ENCODE data around the gene CCDC121. TPM values are rescaled to one million over a fixed set of nuclear protein-coding genes. Genes with fewer than 3 reads are reported as not detected.
A peak's percentile ranks its signal among the peaks of the same experiment; 100 is the strongest.

The CCDC121 gene
- polyA plus RNA-seq, 4 donors = 0.54 to 4.8 (median 1.6) TPM

- peaks cover 2 to 12% (median 10%) of the 10 kb centered on the region in 3 donors for H3K36me3 ChIP-seq (ENCODE audit: control insufficient read depth in 3 of 3, insufficient read depth in 2 of 3, low read depth in 1 of 3, low read length in 3 of 3)
- H3K27me3 ChIP-seq (ENCODE audit: control insufficient read depth in 3 of 3, insufficient read depth in 3 of 3, low read length in 3 of 3) = no peaks in the 10 kb centered on the region
- FAIRE-seq (no peak), DNase-seq (peak; percentile 74 to 93)
- WGBS, 3 donors = 0% methylated on average over 56 of the region's 56 CpGs
- H3K27ac ChIP-seq (ENCODE audit: low read depth in 1 of 3, low read length in 2 of 3) = peak within 1 kb of the TSS; percentile 74 to 91 (median 83)
- peaks cover 10 to 12% (median 12%) of the 10 kb centered on the region in 3 donors for H3K4me1 ChIP-seq (ENCODE audit: control insufficient read depth in 3 of 3, insufficient read depth in 2 of 3, low read depth in 1 of 3, low read length in 2 of 3)
- H3K4me3 ChIP-seq (ENCODE audit: low read depth in 1 of 3, low read length in 3 of 3) = peak within 1 kb of the TSS; percentile 73 to 95 (median 91)
- H3K9me3 ChIP-seq (ENCODE audit: control insufficient read depth in 2 of 2, insufficient read depth in 1 of 2, low read depth in 1 of 2, low read length in 1 of 2) = no peaks in the 10 kb centered on the region
These were observed 34.7 kb upstream of the CCDC121 start, which contains the start of the genes SLC4A1AP and SUPT7L for GRCh38 chr2:27663285-27664153. TSS of gene SLC4A1AP (plus strand) at chr2:27663889. CDS start at chr2:27663915, 26 bp downstream. TSS of gene SUPT7L (minus strand) at chr2:27663614. CDS start at chr2:27662192, 1,422 bp downstream.

- Histone ChIP-seq H3K27ac (ENCODE audit: low read depth in 1 of 3, low read length in 2 of 3) (no peak overlapping the region), H3K4me1 (ENCODE audit: control insufficient read depth in 3 of 3, insufficient read depth in 2 of 3, low read depth in 1 of 3, low read length in 2 of 3) (peaks cover 10 to 12% (median 12%) of the 10 kb centered on the region in 3 donors), H3K27me3 (ENCODE audit: control insufficient read depth in 3 of 3, insufficient read depth in 3 of 3, low read length in 3 of 3) (no peaks in the 10 kb centered on the region), H3K36me3 (ENCODE audit: control insufficient read depth in 3 of 3, insufficient read depth in 2 of 3, low read depth in 1 of 3, low read length in 3 of 3) (peaks cover 6 to 19% (median 15%) of the 10 kb centered on the region in 3 donors), H3K4me3 (ENCODE audit: low read depth in 1 of 3, low read length in 3 of 3) (no peak overlapping the region), H3K9me3 (ENCODE audit: control insufficient read depth in 2 of 2, insufficient read depth in 1 of 2, low read depth in 1 of 2, low read length in 1 of 2) (no peaks in the 10 kb centered on the region)
- WGBS, 3 donors = 85 to 91% (median 88%) methylated on average over 1 of the region's 1 CpG
- FAIRE-seq = no peak
- no peak for DNase-seq
These were observed 32.6 kb upstream of the CCDC121 start for GRCh38 chr2:27661371-27661770.

- H3K4me1 ChIP-seq (ENCODE audit: control insufficient read depth in 3 of 3, insufficient read depth in 2 of 3, low read depth in 1 of 3, low read length in 2 of 3) = no peaks in the 10 kb centered on the region
- no peaks in the 10 kb centered on the region for H3K27me3 ChIP-seq (ENCODE audit: control insufficient read depth in 3 of 3, insufficient read depth in 3 of 3, low read length in 3 of 3)
- WGBS, 3 donors = 92 to 93% (median 93%) methylated on average over 7 of the region's 7 CpGs
- no peak for DNase-seq
- peaks cover 26 to 27% (median 26%) of the 10 kb centered on the region in 3 donors for H3K36me3 ChIP-seq (ENCODE audit: control insufficient read depth in 3 of 3, insufficient read depth in 2 of 3, low read depth in 1 of 3, low read length in 3 of 3)
- H3K9me3 ChIP-seq (ENCODE audit: control insufficient read depth in 2 of 2, insufficient read depth in 1 of 2, low read depth in 1 of 2, low read length in 1 of 2) = no peaks in the 10 kb centered on the region
- no peak for FAIRE-seq
- H3K4me3 ChIP-seq (ENCODE audit: low read depth in 1 of 3, low read length in 3 of 3) = no peak overlapping the region
- no peak overlapping the region for H3K27ac ChIP-seq (ENCODE audit: low read depth in 1 of 3, low read length in 2 of 3)
These were observed 26.5 kb upstream of the CCDC121 start for GRCh38 chr2:27655155-27655951.

GRCh38 chr2:27653397-27653796, 24.6 kb upstream of the CCDC121 start:
- Histone ChIP-seq H3K4me1 (ENCODE audit: control insufficient read depth in 3 of 3, insufficient read depth in 2 of 3, low read depth in 1 of 3, low read length in 2 of 3) (no peaks in the 10 kb centered on the region), H3K36me3 (ENCODE audit: control insufficient read depth in 3 of 3, insufficient read depth in 2 of 3, low read depth in 1 of 3, low read length in 3 of 3) (peaks cover 27 to 31% (median 29%) of the 10 kb centered on the region in 3 donors), H3K27ac (ENCODE audit: low read depth in 1 of 3, low read length in 2 of 3) (no peak overlapping the region), H3K4me3 (ENCODE audit: low read depth in 1 of 3, low read length in 3 of 3) (no peak overlapping the region), H3K27me3 (ENCODE audit: control insufficient read depth in 3 of 3, insufficient read depth in 3 of 3, low read length in 3 of 3) (no peaks in the 10 kb centered on the region), H3K9me3 (ENCODE audit: control insufficient read depth in 2 of 2, insufficient read depth in 1 of 2, low read depth in 1 of 2, low read length in 1 of 2) (no peaks in the 10 kb centered on the region)
- DNase-seq = no peak
- 92 to 97% (median 93%) methylated on average over 2 of the region's 2 CpGs for WGBS, 3 donors
- FAIRE-seq = no peak

- no peak for FAIRE-seq
- WGBS, 3 donors = 86 to 93% (median 90%) methylated on average over 1 of the region's 1 CpG
- DNase-seq = no peak
- Histone ChIP-seq H3K9me3 (ENCODE audit: control insufficient read depth in 2 of 2, insufficient read depth in 1 of 2, low read depth in 1 of 2, low read length in 1 of 2) (no peaks in the 10 kb centered on the region), H3K36me3 (ENCODE audit: control insufficient read depth in 3 of 3, insufficient read depth in 2 of 3, low read depth in 1 of 3, low read length in 3 of 3) (peaks cover 27 to 34% (median 33%) of the 10 kb centered on the region in 3 donors), H3K4me1 (ENCODE audit: control insufficient read depth in 3 of 3, insufficient read depth in 2 of 3, low read depth in 1 of 3, low read length in 2 of 3) (no peaks in the 10 kb centered on the region), H3K4me3 (ENCODE audit: low read depth in 1 of 3, low read length in 3 of 3) (no peak overlapping the region), H3K27ac (ENCODE audit: low read depth in 1 of 3, low read length in 2 of 3) (no peak overlapping the region), H3K27me3 (ENCODE audit: control insufficient read depth in 3 of 3, insufficient read depth in 3 of 3, low read length in 3 of 3) (no peaks in the 10 kb centered on the region)
These were observed 24.0 kb upstream of the CCDC121 start for GRCh38 chr2:27652790-27653189.

GRCh38 chr2:27652341-27652740, 23.5 kb upstream of the CCDC121 start:
- Histone ChIP-seq H3K4me3 (ENCODE audit: low read depth in 1 of 3, low read length in 3 of 3) (no peak overlapping the region), H3K27me3 (ENCODE audit: control insufficient read depth in 3 of 3, insufficient read depth in 3 of 3, low read length in 3 of 3) (no peaks in the 10 kb centered on the region), H3K36me3 (ENCODE audit: control insufficient read depth in 3 of 3, insufficient read depth in 2 of 3, low read depth in 1 of 3, low read length in 3 of 3) (peaks cover 24 to 33% (median 32%) of the 10 kb centered on the region in 3 donors), H3K4me1 (ENCODE audit: control insufficient read depth in 3 of 3, insufficient read depth in 2 of 3, low read depth in 1 of 3, low read length in 2 of 3) (no peaks in the 10 kb centered on the region), H3K27ac (ENCODE audit: low read depth in 1 of 3, low read length in 2 of 3) (no peak overlapping the region), H3K9me3 (ENCODE audit: control insufficient read depth in 2 of 2, insufficient read depth in 1 of 2, low read depth in 1 of 2, low read length in 1 of 2) (no peaks in the 10 kb centered on the region)
- FAIRE-seq (no peak), DNase-seq (no peak)

- Histone ChIP-seq H3K36me3 (ENCODE audit: control insufficient read depth in 3 of 3, insufficient read depth in 2 of 3, low read depth in 1 of 3, low read length in 3 of 3) (peaks cover 24 to 27% (median 26%) of the 10 kb centered on the region in 3 donors), H3K27ac (ENCODE audit: low read depth in 1 of 3, low read length in 2 of 3) (no peak overlapping the region), H3K4me3 (ENCODE audit: low read depth in 1 of 3, low read length in 3 of 3) (no peak overlapping the region), H3K9me3 (ENCODE audit: control insufficient read depth in 2 of 2, insufficient read depth in 1 of 2, low read depth in 1 of 2, low read length in 1 of 2) (no peaks in the 10 kb centered on the region), H3K27me3 (ENCODE audit: control insufficient read depth in 3 of 3, insufficient read depth in 3 of 3, low read length in 3 of 3) (no peaks in the 10 kb centered on the region), H3K4me1 (ENCODE audit: control insufficient read depth in 3 of 3, insufficient read depth in 2 of 3, low read depth in 1 of 3, low read length in 2 of 3) (no peaks in the 10 kb centered on the region)
- no peak for DNase-seq
- no peak for FAIRE-seq
- 79 to 83% (median 82%) methylated on average over 4 of the region's 4 CpGs for WGBS, 3 donors
These were observed 22.2 kb upstream of the CCDC121 start for GRCh38 chr2:27651056-27651455.

- FAIRE-seq (no peak), DNase-seq (no peak)
- 76 to 90% (median 80%) methylated on average over 4 of the region's 4 CpGs for WGBS, 3 donors
- Histone ChIP-seq H3K4me1 (ENCODE audit: control insufficient read depth in 3 of 3, insufficient read depth in 2 of 3, low read depth in 1 of 3, low read length in 2 of 3) (no peaks in the 10 kb centered on the region), H3K4me3 (ENCODE audit: low read depth in 1 of 3, low read length in 3 of 3) (no peak overlapping the region), H3K36me3 (ENCODE audit: control insufficient read depth in 3 of 3, insufficient read depth in 2 of 3, low read depth in 1 of 3, low read length in 3 of 3) (peaks cover 10 to 29% (median 12%) of the 10 kb centered on the region in 3 donors), H3K27me3 (ENCODE audit: control insufficient read depth in 3 of 3, insufficient read depth in 3 of 3, low read length in 3 of 3) (no peaks in the 10 kb centered on the region), H3K27ac (ENCODE audit: low read depth in 1 of 3, low read length in 2 of 3) (no peak overlapping the region), H3K9me3 (ENCODE audit: control insufficient read depth in 2 of 2, insufficient read depth in 1 of 2, low read depth in 1 of 2, low read length in 1 of 2) (no peaks in the 10 kb centered on the region)
These were observed 18.9 kb upstream of the CCDC121 start for GRCh38 chr2:27647737-27648136.

All from small intestine (tissue), 7 donors.